ENCODE data around the gene PDLIM7. TPM values are rescaled to one million over a fixed set of nuclear protein-coding genes. Genes with fewer than 3 reads are reported as not detected.

The PDLIM7 gene
- total and polyA plus RNA-seq, 2 of the 8 experiments (the other 6 are each of a cell fraction or from before 2014, with no cell fraction given): 67.3 to 94.2 TPM

DNA sequence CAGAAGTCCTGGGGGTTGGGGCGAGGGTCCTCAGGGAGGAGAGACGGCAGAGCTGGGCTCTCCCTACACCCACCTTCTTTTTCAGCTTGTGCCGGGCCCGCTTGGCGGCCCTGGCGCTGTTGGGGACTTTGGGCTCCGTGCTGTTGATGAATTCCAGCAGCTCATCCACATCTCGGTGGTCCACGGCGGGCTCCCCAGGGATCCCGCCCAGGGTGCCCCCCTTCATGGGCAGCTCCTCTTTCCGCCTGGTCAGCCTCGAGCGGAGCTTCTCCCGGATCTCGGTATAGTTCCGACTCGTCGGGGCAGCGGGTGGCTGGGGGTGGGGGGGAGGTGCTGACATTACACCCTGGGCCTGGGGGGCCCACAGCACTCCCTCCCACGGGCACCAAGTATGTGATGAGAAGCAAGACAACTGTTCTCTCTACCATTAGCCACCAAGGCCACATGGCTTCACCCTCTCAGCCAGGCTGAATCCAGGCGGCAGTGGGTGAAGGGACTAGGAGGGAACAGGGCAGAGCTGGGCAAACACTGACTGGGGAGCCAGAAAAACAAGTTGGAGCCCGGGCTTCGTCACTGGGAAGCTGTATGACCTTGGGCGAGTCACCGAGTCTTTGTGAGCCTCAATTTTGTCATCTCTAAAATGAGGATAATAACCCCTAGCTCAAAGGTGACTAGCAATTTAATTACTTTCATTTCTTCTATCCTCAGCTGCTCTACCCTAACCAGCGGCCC is 34.0 kb upstream of the PDLIM7 start (continued):
- TF ChIP-seq, protein P1, sequence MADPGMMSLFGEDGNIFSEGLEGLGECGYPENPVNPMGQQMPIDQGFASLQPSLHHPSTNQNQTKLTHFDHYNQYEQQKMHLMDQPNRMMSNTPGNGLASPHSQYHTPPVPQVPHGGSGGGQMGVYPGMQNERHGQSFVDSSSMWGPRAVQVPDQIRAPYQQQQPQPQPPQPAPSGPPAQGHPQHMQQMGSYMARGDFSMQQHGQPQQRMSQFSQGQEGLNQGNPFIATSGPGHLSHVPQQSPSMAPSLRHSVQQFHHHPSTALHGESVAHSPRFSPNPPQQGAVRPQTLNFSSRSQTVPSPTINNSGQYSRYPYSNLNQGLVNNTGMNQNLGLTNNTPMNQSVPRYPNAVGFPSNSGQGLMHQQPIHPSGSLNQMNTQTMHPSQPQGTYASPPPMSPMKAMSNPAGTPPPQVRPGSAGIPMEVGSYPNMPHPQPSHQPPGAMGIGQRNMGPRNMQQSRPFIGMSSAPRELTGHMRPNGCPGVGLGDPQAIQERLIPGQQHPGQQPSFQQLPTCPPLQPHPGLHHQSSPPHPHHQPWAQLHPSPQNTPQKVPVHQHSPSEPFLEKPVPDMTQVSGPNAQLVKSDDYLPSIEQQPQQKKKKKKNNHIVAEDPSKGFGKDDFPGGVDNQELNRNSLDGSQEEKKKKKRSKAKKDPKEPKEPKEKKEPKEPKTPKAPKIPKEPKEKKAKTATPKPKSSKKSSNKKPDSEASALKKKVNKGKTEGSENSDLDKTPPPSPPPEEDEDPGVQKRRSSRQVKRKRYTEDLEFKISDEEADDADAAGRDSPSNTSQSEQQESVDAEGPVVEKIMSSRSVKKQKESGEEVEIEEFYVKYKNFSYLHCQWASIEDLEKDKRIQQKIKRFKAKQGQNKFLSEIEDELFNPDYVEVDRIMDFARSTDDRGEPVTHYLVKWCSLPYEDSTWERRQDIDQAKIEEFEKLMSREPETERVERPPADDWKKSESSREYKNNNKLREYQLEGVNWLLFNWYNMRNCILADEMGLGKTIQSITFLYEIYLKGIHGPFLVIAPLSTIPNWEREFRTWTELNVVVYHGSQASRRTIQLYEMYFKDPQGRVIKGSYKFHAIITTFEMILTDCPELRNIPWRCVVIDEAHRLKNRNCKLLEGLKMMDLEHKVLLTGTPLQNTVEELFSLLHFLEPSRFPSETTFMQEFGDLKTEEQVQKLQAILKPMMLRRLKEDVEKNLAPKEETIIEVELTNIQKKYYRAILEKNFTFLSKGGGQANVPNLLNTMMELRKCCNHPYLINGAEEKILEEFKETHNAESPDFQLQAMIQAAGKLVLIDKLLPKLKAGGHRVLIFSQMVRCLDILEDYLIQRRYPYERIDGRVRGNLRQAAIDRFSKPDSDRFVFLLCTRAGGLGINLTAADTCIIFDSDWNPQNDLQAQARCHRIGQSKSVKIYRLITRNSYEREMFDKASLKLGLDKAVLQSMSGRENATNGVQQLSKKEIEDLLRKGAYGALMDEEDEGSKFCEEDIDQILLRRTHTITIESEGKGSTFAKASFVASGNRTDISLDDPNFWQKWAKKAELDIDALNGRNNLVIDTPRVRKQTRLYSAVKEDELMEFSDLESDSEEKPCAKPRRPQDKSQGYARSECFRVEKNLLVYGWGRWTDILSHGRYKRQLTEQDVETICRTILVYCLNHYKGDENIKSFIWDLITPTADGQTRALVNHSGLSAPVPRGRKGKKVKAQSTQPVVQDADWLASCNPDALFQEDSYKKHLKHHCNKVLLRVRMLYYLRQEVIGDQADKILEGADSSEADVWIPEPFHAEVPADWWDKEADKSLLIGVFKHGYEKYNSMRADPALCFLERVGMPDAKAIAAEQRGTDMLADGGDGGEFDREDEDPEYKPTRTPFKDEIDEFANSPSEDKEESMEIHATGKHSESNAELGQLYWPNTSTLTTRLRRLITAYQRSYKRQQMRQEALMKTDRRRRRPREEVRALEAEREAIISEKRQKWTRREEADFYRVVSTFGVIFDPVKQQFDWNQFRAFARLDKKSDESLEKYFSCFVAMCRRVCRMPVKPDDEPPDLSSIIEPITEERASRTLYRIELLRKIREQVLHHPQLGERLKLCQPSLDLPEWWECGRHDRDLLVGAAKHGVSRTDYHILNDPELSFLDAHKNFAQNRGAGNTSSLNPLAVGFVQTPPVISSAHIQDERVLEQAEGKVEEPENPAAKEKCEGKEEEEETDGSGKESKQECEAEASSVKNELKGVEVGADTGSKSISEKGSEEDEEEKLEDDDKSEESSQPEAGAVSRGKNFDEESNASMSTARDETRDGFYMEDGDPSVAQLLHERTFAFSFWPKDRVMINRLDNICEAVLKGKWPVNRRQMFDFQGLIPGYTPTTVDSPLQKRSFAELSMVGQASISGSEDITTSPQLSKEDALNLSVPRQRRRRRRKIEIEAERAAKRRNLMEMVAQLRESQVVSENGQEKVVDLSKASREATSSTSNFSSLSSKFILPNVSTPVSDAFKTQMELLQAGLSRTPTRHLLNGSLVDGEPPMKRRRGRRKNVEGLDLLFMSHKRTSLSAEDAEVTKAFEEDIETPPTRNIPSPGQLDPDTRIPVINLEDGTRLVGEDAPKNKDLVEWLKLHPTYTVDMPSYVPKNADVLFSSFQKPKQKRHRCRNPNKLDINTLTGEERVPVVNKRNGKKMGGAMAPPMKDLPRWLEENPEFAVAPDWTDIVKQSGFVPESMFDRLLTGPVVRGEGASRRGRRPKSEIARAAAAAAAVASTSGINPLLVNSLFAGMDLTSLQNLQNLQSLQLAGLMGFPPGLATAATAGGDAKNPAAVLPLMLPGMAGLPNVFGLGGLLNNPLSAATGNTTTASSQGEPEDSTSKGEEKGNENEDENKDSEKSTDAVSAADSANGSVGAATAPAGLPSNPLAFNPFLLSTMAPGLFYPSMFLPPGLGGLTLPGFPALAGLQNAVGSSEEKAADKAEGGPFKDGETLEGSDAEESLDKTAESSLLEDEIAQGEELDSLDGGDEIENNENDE (IDR thresholded peaks at IDR 0.05; ENCODE audit: insufficient replicate concordance, low read length): no peak
- no peak for TF ChIP-seq SP4 (IDR thresholded peaks at IDR 0.05; ENCODE audit: low read length)
- no peak for TF ChIP-seq NRF1 (IDR thresholded peaks at IDR 0.05; ENCODE audit: low read depth, low read length)
- TF ChIP-seq CBX8 (IDR thresholded peaks at IDR 0.05; ENCODE audit: borderline replicate concordance, low read depth, low read length): no peak
- TF ChIP-seq CHD2 (IDR thresholded peaks at IDR 0.05; ENCODE audit: low read length): no peak
- TF ChIP-seq CEBPB (IDR thresholded peaks at IDR 0.05; ENCODE audit: low read depth, low read length): no peak
- TF ChIP-seq HDAC2 (IDR thresholded peaks at IDR 0.05; ENCODE audit: borderline replicate concordance in 1 of 2, low read depth in 2 of 2, low read length in 2 of 2): no peak
- TF ChIP-seq BCL11A (IDR thresholded peaks at IDR 0.05; ENCODE audit: low read depth in 2 of 2, low read length in 2 of 2): no peak
- no peak for TF ChIP-seq POLR2A (IDR thresholded peaks at IDR 0.05; ENCODE audit: control extremely low read depth in 1 of 2, low read depth in 2 of 2, low read length in 2 of 2)

All from H1 (cell line).